ENCODE data around the gene RGMA.
"Not testable (repeated sequence)": the region's sequence is repeated elsewhere in the genome, so short reads cannot be mapped to it uniquely, and the experiment has no call there.

RGMA gene

DNA sequence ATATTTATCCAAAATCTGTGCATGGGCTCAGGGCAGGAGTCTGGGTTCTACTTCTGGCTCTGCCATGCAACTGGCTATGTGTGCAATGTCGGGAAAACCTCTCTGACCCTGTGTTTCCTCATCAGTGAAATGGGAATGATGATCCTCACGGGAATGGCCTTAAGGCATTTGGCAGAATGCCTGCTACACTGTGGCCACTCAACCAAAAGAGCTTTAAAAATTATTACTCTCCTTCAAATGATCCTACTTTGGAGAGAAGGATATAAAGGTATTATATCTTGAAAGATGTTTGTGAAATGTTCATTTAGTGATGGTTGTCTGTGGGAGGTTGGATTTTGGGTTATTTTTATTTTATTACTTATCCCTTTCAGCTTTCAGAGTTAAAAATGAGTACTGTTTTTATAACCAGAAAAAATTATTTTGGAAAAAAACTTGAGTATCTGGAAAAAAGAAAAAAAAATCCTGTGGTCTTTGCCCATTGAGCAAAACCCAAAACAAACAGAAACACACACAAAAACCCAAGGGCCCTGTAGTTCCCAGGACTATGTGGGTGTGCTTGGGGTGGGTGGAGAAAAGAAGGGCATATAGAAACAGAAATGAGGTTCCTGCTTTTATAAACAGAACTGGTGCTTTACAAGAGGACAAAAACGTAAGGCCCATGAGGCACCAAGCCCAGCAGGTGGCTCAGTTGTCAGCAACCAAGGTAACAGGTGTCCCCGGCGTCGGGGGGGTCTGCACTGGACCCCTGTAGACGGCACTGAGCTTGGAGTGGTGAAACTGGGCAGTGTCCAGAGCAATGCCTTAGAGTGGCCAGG, 22.0 kb downstream of the RGMA start:
- DNase-seq (ENCODE audit: low spot score), result no peak

DNA sequence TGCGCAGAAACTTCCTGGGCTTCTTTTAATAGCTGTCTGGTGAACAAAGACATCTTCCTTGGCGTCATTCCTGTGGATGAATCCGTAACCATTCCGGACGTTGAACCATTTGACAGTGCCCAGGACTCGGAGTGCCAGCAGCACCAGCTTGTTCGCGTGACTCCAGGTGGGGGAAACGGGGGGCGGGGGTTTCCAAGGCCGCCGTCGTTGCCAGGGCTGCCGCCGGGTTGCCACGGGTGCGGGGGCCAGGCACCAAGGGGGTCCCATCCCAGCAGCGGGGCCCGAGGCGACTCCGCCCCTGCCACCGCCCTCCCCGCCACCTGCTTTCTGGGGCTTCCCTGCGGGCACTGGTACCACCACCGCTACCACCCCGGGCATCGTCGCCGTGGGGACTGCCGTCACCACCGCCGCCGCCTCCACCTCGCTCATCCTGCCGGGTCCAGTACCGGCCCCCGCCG, 22.8 kb downstream of the RGMA start:
- DNase-seq (ENCODE audit: low spot score), result no peak

DNA sequence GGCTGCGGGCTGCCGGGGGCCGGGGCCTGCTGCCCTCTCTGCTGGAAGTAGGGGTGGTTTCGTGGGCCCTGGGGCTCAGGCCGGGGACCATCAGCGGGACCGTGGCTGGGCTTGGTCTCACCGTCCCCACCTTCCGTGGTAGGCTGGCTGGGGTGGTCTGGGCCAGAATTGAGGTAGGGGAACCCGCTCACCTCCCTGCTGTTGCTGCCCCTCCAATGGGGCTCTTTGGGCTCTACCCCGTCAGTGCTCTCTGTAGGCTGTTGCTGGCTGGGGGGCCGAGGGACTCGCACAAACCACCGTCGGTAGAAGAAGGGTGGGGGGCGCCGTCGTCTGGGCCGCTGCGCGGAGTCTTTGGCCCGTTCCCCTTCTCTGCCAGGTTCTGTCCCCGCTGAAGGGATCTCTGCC, 23.4 kb downstream of the RGMA start:
- DNase-seq (ENCODE audit: low spot score), result no peak

DNA sequence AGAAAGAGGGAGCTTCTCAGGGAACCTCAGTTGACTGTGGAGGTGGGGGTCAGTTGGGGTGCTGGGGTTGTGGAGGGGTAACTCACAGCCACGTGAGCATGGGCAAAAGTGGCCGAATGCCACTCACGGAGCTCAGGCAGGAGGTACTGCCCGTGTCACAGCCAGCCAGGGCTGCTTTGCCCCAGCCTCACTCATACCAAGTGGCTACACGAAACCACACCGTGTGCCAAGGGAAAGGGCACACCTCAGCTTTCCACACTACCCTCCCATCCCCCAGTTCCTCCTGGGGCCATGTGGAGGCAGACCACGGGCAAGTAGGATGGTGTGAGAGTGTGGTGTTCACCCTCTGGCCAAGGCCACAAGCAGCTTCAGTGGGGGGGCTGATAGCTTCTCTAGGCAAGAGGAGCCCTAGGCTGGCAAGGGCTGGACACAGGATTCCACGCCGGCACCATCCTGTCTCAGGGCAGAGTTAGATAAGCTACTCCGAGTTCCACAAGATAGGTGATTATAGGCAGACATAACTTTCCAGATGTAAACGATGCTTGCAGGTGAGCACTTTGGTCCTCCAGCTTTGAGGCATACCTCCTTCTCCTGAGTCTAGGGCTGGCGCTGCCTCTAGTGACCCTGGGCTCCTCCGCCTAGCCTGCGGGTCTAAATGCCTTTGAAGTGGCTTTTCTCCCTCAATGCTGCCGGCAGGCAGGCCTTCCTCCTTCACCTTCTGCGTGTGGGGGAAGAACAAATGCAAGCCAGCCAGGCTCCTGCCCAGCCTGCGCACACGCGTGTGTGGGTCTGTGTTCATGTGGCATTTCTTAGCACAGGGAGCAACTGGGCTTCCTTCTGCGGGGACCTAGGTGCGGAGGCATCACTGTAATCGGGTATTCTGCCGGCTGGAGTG, 25.0 kb downstream of the RGMA start:
- DNase-seq (ENCODE audit: low spot score), result peak; percentile 65

DNA sequence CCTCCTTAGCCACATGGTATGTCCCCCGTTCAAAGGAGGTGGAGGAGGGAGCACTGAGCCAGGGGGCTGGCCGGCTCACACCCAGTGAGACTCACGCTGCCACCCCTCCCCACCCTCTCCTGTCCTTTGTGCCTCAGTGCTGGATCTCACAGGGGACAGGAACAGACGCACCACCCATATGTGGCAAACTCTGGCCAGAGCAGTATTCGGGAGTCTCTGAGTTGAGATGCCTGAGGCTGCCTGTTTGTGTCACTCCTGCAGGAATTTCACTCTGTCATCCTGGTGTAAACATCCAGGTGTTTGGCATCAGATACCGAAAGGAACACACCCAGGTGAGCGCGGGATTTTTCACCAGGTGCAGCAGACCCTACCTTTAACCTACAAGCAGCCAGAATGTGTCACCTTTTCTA, 25.7 kb downstream of the RGMA start:
- peak; percentile 76 for DNase-seq (ENCODE audit: low spot score)

DNA sequence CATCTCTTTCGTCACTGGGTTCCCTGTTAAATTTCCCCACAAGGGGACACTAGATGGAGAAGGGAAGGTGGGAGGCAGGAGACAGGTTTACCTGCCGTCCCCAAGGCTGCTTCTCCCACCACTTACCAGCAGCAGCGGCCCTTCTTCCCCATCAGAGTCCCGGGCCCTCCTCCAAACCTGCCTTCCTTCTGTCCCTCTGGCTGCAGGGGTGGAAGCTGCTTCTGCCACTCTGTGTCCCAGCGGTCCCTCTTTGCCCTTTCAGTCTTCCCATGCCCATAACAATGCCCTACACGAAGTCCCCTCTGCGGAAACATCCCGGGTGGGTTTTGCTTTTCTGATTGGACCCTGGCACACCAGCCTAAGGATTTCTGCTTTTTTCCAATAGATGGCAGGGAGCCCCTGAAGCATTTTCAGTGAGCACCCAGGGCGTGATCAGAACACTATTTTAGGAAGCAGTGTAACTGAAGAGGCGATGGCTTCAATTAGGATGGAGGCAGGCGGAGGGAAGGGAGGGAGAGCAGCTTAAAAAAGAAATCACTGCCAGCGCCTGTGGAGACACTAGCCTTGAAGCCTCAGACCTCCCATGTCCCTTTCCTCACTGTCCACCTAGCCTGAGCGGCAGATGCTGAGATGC, 26.3 kb downstream of the RGMA start:
- not testable (repeated sequence) for DNase-seq (ENCODE audit: low spot score)

DNA sequence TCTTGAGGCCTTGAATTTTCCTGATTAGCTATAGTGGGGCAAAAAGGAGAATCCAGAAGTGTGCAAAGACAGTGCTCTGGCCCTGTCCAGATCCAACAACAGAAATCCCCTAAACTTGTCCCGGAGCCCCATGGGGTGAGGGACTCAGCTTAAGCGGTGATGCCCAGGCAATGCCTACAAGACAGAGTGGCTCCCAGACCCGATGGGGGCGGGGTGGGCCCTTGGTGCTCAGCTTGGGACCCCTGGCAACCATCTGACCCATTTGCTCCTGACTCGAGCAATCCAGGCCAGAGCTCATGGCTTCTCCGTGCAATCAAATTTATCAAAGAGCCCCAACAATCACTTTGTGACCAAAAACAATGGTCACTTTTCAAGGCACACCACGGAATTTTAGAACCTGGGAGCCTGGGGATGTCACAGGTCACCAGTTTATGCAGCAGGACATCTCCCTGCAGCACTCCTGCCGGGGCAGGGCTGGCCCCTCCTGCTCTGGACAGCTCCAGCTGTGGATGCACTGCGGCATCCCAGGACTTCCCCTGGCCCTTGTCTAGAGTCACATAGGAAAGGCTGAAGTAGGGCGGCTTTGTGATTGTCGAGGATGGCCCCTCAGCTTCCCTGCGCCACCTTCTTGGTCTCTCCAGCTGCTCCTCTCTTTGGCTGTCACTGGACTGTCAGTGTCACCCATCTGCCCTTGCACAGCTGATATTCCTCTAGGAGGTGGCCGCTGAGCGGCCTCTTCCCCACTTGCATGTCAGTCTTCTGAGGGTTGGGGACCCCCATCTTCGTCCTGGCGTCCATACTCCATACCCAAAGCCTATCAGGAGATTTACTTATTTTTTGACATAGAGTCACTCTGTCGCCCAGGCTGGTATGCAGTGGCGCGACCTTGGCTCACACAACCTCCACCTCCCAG, 28.4 kb downstream of the RGMA start:
- DNase-seq (ENCODE audit: low spot score), result no peak

DNA sequence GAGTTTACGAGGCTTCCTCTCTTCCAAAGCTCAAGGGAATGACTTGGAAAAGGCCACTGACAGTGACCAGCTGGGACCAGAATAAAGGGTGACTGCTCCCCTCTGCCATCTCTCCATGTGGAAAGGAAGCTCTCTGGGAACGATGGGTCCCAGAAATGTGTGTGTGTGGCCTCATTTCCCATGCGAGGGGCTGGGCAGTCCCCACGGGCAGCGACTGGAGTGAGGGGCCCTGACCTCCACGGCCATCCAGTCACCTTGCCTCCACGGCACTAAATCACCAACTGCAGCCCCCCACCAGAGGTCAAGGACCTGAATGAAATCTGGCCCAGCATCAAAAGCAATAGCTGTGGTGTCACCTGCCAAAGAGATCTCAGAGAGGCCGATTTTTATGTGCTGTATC, 29.6 kb downstream of the RGMA start:
- DNase-seq (ENCODE audit: low spot score), result no peak

DNA sequence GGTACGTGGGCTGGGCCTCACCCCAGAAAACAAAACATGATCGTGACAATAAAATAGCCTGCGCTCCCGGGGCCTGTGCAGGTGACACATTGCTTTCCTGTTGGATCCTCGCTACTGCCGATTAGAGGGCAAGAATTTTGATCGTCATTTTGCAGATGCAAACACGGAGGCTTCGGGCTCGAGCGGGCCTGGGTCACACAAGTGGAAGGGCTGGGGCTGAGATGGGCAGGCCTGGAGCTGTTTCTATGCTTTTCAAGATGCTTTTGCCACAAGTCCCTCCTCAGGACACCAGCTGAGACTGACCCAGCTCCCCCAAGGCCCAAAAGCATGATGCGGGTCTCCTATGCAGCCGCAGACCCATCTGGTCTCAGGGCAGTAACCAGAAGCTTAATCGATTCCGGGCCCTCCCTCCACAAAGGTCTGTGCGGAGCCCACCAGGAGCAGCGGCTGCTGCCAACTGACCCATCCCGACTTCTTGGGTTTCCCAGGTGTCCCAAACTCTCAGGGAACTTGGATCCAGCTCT, 30.0 kb downstream of the RGMA start:
- no peak for DNase-seq (ENCODE audit: low spot score)

DNA sequence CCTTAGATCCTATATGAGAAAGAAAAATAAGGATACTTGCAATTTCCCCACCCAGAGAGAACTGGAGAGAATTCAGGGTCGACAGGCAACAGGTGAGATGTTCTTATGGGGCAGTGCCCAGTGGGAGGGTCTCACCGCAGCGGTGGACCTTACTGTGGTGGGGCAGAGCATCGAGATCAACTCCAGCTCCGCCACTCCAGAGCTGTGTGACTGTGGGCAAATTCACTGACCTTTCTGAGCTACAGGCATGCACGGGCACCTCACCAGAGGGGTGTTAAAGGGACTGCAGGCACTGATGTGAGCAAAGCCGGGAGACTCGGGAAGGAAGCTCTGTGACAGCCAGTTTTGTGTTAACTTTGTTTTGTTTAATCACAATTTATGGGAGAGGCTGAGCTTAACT, 30.9 kb downstream of the RGMA start:
- DNase-seq (ENCODE audit: low spot score), result no peak

DNA sequence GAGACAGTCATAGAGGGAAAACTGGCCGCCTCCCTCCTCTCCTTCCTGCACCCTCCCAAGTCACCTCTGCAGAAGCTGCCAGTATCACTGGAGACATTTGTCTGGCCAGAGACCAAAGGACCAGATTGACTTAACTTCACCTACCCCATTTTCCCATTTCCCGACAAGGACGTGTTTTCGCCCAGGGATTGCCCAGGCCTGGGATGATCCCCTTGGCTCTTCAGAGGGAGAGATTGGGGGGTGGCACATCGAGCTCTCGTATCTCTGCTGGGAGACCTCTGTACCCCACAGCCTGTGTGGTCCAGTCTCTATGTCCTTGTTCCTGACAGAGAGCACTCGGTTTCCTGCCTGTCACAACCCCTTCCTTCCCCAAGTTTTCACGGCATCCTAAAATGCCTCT, 31.4 kb downstream of the RGMA start:
- no peak for DNase-seq (ENCODE audit: low spot score)

DNA sequence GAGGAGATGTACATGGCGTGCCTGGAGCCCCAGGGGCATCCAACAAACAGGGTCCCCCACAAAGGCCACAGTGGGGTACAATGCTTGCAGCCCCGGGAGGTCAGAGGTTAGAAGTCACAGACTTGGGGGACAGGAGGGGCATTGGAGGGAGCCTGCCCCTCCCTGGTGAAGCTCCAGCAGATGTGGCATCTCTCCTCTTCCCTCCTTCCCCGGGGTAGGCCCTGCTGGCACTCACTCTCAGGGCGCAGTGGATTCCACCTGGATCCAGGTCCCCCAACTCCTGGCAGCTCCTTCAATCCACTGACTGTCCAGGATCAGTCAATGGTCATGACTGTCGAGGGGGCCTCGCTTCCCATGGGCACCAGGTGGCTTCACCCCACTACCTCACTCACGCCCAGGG, 32.2 kb downstream of the RGMA start:
- no peak for DNase-seq (ENCODE audit: low spot score)

DNA sequence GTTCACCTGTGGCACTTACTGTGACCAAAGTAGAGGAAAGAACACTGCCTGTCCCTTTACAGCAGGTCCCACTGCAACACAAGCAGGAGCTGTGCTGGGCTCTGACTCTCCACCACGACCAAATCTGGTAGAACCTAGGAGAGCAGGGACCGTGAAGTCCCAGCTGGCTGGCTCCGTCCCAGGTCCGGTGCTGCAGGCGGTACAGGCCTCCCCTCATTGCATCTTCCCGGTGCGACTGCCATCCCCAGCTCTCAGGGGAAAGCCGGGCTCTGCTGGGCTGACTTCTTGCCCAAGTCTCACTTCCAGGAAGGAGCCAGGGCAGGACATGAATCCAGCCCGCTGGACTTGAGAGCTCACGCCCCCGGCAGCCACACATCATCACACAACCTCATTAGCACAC, 33.8 kb downstream of the RGMA start:
- no peak for DNase-seq (ENCODE audit: low spot score)

DNA sequence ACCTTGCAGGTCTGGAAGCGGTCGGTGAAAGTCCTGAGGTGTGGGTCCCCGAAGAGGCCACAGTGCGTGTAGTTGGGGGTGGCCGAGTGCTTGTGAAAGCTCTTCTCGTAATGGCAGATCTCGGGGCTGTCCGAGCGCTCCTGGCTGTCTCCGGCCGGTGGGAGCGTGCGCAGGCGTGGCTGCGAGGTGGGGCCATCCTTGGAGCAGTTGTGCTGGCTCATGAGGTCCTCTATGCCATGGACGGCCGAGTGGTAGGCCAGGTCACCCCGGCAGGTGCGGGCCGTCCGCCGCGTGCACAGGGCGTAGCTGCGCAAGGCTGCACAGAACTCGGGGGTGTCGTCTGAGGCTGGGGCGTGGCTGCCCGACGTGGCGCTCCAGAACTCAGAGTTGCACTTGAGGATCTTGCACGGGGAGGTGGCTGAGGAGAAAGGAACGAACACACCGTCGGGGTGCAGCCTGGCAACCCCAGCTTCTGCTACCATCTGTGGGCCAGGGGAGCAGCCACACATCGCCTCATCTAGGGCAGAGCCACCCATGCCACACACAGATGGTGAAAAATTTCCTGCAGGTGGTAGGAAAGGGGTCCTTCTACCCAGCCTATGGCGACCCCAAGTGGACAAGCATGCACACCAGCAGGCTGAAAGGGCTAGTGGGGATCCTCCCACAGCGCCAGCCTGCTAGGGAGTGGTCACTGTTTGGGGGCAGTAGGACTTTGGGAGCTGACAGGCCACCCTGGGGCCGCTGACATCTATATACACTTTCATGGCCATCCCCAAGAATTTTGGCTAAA, 36.7 kb downstream of the RGMA start:
- DNase-seq (ENCODE audit: low spot score), result no peak

DNA sequence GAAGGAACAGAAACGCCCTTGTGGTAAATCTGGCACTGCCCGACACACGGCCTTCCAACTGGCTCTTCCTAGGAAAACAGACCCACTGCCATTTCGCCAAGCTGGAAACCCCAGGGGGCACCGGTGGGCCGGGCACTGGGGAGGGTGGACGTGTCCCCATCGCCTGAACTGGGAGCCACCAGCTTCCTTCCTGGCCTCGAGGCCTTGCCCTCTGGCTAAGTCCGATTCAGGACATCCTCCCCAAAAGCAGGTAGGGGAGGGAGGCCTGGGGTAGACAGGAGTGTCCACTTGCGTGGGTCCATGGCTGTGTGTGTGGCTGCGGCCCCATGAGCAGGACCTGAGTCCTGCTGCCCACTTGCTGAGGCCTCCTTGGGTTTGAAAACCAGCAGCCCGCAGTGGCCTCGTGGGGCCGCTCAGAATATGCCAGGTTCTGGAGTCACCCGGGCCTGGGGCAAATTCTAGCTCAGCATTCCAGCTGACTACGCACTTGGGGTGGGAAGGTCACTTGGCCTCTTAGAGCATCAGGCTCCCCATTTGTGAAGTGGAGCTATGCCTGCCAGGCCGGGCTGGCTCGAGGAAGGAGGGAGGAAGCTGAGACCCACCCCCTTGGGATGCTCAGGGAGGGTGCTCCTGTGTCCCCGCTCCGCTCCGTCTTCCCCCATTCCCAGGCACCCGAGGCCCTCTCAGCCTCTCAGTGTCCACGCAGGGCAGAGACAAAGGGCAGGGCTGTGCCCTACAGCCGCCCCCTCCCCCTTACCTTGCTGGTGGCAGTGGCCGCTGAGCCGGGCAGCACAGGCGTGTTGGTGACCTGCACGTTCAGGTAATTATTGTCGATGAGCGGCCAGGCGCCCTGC, 37.5 kb downstream of the RGMA start:
- no peak for DNase-seq (ENCODE audit: low spot score)

DNA sequence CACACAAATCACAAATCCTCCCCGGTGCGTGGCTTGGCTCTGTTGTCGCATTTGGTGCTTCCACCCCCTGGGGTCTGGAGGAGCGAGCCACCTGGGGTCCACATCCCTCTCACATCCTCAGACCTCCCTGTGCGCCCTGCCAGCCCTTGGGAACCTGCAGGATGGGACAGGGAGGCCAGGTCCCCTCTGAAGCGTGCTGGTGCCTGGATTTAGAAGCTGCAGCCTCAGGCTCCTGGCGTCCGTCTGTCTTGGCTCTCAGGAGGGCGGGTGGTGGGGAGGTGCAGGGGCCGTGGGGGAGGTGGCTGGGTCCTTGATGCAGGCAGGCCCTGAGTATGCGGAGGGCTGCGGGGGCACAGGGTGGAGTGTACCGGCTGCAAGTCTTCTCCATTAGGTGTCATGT, 38.4 kb downstream of the RGMA start:
- no peak for DNase-seq (ENCODE audit: low spot score)

DNA sequence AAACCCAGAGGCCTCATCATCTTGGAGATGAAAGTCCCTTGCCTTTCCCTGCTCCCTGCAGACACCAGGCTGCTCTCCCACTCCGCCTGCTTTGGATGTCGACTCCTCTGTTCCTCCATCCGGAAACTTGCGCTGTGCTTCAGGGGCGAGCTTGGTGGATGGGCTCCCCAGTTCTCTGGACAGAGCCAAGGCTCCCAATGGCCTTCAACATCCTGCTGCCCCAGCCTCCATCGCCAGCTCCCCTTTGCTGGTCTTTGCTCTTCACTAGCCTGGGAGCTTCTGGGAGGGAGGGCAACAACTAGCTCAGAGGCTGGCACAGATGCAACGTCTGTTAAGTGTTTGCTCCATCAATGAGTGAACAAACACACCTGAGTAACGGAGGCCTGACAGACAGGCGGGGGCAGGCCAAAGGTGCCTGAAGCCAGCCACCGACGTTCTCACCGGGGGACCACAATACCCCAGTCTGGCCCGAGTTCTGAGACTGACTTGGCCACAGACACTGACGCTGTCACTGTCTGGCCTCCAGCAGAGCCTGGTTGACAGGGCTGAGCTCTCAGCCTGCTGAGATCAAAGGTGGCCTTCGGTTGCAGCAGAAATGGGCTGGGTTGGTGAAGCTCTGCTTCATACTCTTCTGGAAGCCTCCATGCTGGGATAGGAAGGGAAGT, 39.0 kb downstream of the RGMA start:
- DNase-seq (ENCODE audit: low spot score), result no peak

DNA sequence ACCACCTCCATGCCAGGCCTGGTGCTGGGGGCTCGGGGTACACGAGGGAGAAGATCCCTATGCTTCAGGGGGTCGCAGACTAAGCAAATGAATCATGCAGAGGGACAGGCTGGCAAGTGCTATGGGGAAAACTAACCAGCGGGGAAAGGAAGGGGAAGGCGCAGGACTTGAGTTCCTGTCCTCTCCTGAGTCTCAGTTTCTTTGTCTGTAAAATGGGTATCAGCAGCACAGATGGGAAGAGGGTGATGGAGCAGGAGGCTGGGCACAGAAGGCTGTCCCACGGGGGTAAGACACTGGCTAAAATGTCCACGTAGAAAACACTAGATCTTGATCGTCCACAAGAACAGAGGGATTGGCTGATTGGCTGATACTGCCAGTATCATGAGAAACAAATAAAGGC, 39.8 kb downstream of the RGMA start:
- DNase-seq (ENCODE audit: low spot score), result no peak

DNA sequence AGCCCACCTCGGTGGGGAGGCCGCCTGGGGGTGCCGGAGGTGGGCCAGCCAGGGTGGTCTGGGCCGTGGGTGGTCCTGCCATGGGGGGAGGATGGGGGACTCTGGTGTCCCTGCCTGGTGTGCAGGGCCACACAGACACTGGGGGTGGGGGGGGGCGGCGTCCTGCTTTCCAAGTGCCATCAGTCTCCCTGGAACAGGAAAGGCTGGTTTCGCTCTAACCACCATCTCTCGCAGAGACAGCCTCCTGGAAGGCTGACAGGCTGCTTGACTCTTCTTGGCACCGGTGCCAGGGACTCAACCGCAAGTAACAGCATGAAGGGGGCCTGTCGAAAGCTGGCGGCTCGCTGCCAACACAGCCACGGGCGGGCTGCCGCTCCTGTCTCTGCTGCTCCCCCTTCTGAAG, 40.3 kb downstream of the RGMA start:
- DNase-seq (ENCODE audit: low spot score), result no peak

Data from SW480 (cell line).